ENCODE measurements around the gene ANKRD12.

DNA sequence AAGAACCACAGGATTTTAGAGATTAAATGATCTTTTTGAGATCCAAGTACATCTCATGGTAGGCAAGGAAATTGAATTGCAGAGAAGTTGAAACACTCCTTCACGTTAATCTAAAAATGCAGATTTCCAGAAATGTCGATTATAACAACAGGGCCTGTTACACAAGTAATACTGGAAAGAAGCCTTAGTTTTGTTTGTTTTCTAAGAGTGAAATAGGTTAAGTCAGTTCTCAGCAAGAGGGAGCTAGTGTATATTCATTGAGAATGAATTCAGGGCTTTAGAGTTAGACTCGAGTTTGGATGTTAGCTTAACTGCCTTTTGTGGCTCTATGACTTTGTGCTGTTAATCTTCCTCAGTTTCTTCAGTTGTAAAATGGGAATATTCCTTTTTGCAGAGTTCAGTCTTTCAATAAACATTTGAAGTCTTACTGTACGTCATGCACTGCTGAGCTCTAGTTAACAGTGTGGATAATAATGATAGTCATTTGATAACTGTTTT, 33.2 kb upstream of the ANKRD12 start:
- TF ChIP-seq, protein P1, sequence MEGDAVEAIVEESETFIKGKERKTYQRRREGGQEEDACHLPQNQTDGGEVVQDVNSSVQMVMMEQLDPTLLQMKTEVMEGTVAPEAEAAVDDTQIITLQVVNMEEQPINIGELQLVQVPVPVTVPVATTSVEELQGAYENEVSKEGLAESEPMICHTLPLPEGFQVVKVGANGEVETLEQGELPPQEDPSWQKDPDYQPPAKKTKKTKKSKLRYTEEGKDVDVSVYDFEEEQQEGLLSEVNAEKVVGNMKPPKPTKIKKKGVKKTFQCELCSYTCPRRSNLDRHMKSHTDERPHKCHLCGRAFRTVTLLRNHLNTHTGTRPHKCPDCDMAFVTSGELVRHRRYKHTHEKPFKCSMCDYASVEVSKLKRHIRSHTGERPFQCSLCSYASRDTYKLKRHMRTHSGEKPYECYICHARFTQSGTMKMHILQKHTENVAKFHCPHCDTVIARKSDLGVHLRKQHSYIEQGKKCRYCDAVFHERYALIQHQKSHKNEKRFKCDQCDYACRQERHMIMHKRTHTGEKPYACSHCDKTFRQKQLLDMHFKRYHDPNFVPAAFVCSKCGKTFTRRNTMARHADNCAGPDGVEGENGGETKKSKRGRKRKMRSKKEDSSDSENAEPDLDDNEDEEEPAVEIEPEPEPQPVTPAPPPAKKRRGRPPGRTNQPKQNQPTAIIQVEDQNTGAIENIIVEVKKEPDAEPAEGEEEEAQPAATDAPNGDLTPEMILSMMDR (IDR thresholded peaks at IDR 0.05; ENCODE audit: low read depth, low read length), result peak; percentile 48
- no peak for TF ChIP-seq EZH2phosphoT487 (IDR thresholded peaks at IDR 0.05; ENCODE audit: low read depth)
